TTC549 (cell line): Measurements from ENCODE around the gene CRX.
"Not testable (repeated sequence)": the region's sequence is repeated elsewhere in the genome, so short reads cannot be mapped to it uniquely, and the experiment has no call there.

Source experiments
- FAIRE-seq: peaks from 2 replicates; lab custom pipeline; 2012; peaks lifted over from hg19 to GRCh38; lab: Jason Lieb, UNC

CRX gene

GRCh38 chr19:47821460-47822020 is at the start of gene CRX:
Gene CRX, plus strand, starts transcription at chr19:47821937. Its CDS starts 12,507 bp downstream, at chr19:47834444.
- no peak for FAIRE-seq

- no peak for FAIRE-seq
Observed at GRCh38 chr19:47776568-47776967, 45.2 kb upstream of the CRX start.

- FAIRE-seq = not testable (repeated sequence)
Observed at GRCh38 chr19:47777245-47778048, 44.3 kb upstream of the CRX start.

- no peak for FAIRE-seq
Observed at GRCh38 chr19:47778049-47778953, 43.4 kb upstream of the CRX start, which contains the start of gene SELENOW. Gene SELENOW, plus strand, starts transcription at chr19:47778703. Its CDS starts 83 bp downstream, at chr19:47778786.

- no peak for FAIRE-seq
Observed at GRCh38 chr19:47778954-47779351, 42.8 kb upstream of the CRX start.

- no peak for FAIRE-seq
Observed at GRCh38 chr19:47779524-47780214, 42.1 kb upstream of the CRX start.

- FAIRE-seq = no peak
Observed at GRCh38 chr19:47780215-47780551, 41.6 kb upstream of the CRX start.

GRCh38 chr19:47781590-47782262 is 40.0 kb upstream of the CRX start:
- no peak for FAIRE-seq

GRCh38 chr19:47786566-47786965 is 35.2 kb upstream of the CRX start:
- FAIRE-seq = no peak

GRCh38 chr19:47787307-47787706 is 34.4 kb upstream of the CRX start:
- FAIRE-seq = not testable (repeated sequence)

- FAIRE-seq = not testable (repeated sequence)
Observed at GRCh38 chr19:47789811-47790210, 31.9 kb upstream of the CRX start.

GRCh38 chr19:47790398-47790814 is 31.3 kb upstream of the CRX start:
- FAIRE-seq = no peak

- no peak for FAIRE-seq
Observed at GRCh38 chr19:47792616-47793015, 29.1 kb upstream of the CRX start.

GRCh38 chr19:47794526-47794925 is 27.2 kb upstream of the CRX start:
- no peak for FAIRE-seq

- no peak for FAIRE-seq
Observed at GRCh38 chr19:47796785-47797184, 25.0 kb upstream of the CRX start.

- FAIRE-seq = no peak
Observed at GRCh38 chr19:47797996-47798903, 23.5 kb upstream of the CRX start.

GRCh38 chr19:47798904-47799266 is 22.9 kb upstream of the CRX start:
- FAIRE-seq = no peak

GRCh38 chr19:47801270-47801669 is 20.5 kb upstream of the CRX start:
- no peak for FAIRE-seq

GRCh38 chr19:47802521-47803043 is 19.2 kb upstream of the CRX start:
- FAIRE-seq = no peak

GRCh38 chr19:47803148-47803547 is 18.6 kb upstream of the CRX start:
- not testable (repeated sequence) for FAIRE-seq
